HG03095 (cell line): ENCODE measurements around the gene KRT7.
"Not testable (repeated sequence)": the region's sequence is repeated elsewhere in the genome, so short reads cannot be mapped to it uniquely, and the experiment has no call there.

ENCODE experiments used
- ATAC-seq: cut with Tn5 transposase; IDR thresholded peaks from one replicate; pipeline ENCODE4 v1.9.1; 2021; ENCODE audit warnings: moderate library complexity; ENCODE audit not compliant: unreplicated experiment

KRT7 gene

DNA sequence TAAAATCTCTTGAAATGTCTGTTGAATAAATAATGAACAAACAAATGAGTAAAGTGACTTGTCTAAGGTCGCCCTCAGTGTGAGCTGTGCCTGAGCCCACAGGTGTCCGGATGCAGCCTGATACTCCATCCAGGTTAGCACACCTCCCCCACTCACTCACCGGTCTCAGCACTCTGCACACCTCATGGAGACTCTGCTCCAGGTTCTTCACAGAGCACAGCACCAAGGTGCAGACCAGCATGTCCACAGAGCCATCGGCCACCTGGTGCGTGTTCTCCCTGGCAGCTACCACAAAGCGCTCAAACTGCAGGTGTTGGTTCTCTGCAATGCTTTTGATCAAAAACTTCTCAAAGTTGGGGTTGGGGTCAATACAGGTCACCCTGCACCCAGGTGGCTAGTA lies 4.1 kb upstream of the KRT7 start:
- no peak for ATAC-seq

DNA sequence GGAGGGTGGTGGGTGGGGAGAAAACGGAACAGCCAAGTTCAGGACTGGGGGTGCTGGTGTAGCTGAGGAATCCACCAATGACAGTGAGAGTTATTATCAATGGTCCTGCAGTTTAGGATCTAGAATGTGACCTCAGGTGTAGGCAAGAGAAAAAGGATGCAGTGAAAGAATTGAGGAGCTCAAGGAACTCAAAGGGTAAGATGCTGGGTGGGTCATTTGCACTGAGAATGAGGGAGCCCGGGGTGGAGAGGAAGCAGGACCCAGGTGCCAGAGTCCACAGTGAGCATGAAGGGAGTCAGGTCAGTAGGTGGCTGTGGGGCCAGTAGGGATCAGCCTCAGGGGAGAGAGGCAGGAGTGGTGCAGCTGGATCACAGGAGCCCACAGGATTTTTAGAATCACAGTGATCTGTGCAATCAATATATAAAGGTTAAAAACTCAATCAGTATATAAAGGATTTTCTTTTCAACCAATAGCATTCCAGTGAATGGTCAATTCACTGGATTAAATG lies 3.2 kb upstream of the KRT7 start:
- no peak for ATAC-seq

DNA sequence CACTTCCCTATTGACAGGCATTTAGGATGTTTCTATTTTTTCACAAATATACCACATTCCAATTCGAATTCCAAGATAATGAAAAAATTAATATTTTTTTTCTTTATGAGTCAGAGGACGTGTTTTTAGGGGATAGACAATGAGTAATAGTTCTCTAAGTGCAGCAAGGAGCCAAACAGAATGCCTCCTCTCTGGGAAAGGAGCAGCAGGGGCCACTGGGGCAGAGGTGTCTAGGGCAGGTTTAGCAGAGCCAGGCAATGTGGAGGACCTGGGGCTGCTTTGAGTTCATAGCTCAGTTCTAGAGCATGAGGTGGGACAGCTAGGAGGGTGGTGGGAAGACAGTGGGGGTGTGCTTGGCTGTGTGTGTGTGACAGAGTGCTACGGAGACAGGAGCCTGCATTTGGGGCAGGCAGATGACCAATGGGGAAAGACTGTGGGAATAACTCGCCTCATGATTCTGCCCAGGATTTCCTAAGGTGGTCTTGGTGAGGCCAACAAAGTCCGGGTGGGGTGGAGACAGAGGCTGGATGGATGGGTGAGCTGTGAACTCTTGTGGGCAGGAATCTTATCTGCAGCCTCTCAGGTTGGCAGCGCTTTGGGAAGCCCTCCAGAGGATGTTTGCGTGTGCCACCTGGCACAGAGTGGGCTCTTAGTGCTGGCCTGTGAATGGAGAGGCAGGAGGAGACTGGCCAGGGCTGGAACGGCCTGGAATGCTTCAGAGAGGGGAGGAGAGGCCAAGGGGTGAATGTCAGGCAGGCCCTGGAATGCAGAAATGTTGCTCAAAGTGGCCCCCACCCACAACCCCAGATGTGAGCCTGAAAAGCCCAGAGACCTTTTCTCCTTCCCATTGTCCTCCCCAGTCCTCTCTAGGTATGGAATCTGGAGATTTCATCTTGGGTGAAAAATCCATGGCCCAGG lies 2.4 kb upstream of the KRT7 start:
- ATAC-seq: no peak

DNA sequence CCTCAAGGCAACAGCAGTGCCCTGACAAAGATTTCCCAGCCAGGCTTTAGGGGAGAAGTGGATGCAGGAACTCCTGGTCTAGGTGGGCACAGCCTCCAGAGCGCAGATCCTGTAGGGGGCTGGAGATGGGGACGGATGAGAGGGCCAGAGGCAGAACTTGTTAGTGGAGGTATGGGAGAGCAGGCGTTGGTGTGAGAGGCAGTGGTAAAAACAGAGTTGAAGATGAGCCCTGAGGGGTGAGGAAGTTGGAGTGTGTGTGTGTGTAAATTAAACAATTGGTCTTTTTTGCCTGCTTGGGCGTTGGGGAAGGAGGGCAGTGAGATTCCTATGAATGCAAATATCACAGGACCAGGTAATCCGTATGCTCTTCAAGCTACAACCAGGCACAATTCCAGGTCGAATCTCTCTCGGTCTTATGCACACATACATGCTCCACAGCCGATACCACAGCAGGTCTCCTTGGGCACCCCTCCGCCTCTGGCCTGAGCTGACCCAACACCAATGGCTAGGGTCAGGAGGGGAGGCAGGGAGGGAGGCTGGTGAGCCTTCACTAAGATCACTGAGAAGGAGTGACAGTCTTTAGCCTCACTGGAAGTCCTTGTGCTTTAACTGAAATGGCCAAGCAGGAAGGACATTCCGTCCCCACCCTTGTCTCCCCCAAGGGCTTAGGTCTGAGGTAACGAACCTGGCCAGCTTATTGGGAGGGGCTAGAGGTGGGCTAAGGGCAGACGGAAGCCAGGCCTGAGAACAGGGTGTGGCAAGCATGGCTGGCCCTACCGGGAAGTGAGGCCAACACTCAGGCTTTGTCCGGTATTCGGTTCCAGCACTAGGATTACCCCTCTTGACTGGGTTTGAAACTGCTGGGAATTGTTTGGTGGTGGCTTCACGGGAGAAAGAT lies 1.5 kb upstream of the KRT7 start:
- ATAC-seq: no peak

DNA sequence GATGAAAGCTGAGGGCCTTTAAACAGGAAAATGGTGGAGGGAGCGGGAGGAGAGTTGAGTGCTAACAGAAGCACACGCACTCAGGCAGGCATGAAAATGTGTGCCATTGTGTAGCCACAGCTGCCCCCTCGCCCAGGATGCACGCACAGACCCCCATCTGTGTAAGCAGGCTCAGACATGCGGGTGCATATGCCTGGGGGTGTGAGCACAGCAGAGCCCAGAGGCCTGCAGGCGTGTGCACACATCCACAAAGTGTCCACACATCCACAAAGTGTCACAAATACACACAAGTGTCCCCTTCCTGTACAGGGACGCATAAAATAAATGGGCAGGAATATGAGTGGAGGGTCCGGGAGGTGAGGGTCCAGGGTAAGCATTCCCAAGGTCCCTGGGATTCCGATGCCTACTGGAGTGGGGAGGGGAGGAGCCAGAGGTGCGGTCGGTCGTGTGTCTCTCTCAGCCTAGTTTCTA lies 805 bp upstream of the KRT7 start:
- ATAC-seq: no peak

DNA sequence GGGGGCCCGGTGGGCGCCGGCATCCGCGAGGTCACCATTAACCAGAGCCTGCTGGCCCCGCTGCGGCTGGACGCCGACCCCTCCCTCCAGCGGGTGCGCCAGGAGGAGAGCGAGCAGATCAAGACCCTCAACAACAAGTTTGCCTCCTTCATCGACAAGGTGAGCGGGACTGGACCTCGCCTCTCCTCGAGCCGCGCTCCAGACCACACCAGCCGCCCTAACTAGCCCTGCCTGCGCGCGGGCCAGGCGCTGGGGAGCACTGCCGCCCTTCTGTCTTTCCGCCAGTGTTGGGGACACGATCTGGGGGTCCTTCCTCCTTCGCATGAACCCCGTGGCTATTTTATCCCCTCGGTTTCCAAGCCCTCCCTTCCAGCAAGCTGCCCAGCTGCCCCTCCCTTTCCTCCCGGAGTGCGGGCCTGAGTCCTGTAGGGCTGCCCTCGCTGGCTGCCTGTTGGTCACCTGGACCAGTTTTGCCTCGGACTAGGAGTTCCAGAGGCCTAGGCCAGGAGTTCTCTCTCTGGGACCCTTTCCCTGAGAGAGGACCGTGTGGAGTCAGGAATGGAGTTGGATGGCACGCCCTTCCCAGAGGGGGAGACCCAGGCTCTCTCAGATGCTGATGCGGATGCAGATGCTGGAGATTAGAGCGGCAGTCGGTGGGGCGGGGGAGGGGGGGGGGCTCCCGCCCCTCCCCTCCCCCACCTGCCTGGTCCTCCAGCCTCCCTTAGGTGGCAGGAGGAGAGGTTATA lies 592 bp downstream of the KRT7 start:
- no peak for ATAC-seq

DNA sequence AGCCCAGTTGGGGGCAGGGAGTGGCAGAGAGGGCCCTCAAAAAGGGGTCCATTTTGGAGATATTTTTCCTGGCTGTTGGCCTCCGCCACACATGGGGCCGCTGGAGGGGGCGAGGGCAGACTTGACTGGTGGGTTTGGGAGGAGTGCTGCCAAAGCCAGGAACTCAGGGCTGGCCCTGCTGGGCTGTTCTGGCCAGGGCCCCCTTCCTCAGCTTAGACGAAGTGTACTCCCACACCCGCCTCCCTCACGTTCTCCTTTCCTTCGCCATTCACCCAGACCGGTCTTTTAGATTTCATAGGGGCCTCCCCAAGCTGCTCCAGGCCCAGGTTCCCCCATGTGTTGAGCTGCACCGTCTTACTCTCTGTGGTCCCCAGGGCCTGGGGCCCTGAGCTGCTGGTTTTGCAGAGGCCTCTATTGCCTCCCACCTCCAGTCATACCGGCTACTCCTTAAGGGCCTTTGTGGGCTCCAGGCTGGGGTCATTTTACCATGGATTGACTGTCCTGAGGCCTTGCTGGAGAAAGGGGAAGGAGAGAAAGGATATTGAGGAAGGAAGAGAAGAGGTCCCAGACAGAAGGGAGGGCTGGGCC lies 1.3 kb downstream of the KRT7 start:
- ATAC-seq: no peak

DNA sequence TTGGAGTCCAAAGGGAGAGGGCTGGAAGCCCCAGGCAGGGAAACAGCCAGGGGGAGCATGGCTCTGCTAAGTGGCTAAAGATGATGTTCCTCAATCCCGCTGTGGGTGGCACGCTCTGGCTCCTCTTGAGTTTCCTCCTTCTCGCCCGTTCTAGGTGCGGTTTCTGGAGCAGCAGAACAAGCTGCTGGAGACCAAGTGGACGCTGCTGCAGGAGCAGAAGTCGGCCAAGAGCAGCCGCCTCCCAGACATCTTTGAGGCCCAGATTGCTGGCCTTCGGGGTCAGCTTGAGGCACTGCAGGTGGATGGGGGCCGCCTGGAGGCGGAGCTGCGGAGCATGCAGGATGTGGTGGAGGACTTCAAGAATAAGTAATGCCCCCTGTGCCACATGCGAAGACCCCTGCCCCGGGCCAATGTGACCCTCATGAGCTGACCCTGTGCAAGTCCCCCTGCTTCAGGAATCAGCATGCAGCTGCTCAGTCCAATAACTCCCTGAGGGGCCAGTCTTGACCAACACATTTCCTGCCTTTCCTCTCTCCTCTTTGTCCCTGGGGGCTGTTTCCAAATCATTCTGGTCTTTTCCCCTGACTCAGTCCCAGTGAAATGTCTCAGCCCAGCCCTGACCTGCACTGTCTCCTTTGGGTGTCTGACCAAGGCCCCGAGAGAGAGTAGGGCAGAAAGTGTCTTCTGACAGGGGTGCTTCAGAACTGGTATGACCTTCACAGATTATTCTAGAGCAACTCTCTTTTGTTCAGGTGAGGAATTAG lies 2.1 kb downstream of the KRT7 start:
- no peak for ATAC-seq

DNA sequence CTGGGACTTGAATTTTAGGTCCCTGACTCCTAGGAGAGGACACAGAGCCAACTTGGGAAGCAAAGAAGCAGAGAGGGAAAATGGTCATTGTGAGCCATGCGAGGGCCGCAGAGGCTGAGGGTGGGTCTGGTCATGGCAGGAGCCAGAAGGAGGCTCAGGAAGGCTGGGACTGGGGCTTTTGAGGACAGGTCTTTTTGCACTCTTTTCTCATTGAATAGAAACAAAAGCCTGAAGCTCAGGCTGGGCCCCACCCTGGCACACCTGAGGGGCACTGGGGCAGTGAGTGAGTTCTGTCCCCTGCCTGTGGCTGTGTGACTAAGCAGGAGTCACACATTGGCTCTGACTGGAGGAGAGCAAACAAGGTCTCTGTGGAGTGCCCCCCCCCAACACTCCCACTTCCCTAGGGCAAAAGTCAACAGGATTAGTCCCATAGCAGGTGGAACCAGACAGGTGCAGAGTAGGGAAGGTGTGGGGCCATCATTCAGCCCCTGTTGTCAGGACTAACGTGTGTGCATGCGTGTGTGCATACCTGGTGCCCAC lies 2.8 kb downstream of the KRT7 start:
- ATAC-seq: no peak

DNA sequence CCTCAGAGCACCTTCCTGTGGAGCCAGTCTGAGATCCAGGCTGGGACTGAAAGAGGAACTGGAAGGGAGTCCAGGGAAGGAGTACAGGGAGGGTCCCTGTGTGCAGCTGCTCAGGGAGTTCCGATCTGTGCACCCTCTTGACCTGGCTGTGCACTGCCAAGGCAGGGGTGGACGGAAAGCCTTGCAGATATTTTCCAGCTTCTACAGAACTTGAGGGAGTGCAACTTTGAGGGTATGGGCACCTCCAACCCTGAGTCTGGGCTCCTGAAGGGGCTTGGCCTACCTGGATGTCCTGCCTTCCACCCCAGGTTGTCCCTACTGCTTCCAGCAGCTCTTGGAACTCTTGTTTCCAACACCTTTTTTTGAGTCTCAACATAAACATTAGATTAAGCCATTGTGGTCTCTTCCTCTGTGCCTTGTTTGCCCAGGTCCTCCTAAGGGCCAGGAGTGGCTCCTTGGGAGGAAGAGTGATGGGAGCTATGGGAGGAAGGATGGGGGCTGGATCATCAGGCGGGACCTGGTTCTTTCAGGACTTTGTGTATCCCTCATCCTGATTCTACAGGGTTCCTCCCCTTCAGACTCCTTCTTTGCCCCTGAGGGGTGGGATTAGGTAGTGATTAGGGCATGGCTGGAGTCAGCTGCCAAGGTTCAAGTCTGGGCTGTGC lies 3.5 kb downstream of the KRT7 start:
- no peak for ATAC-seq

DNA sequence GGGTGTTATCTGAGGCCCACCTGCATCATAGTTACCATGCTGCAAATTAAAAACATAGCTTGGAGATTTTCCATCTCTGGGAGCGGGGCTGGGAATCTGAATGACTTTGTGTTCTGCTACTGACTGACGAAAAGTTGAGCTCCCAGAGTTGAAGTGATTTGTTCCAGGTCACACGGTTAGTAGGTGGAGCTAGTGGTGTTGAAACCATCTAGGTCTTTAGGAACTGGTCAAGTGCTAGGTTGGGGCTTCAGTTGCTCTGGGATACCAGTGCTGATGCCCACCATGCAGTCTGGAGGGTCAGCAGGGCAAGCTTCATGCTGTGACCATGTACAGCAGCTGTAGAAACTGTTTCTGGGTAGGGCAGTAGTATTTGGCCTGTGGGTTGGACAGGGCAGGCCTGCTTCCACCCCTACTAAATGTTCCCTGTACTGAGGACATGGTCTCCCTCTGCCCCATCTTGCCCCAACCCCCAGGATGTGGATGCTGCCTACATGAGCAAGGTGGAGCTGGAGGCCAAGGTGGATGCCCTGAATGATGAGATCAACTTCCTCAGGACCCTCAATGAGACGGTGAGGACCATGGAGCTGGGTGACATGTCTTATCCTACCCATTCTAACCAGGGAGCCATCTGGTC lies 5.3 kb downstream of the KRT7 start:
- ATAC-seq: no peak

DNA sequence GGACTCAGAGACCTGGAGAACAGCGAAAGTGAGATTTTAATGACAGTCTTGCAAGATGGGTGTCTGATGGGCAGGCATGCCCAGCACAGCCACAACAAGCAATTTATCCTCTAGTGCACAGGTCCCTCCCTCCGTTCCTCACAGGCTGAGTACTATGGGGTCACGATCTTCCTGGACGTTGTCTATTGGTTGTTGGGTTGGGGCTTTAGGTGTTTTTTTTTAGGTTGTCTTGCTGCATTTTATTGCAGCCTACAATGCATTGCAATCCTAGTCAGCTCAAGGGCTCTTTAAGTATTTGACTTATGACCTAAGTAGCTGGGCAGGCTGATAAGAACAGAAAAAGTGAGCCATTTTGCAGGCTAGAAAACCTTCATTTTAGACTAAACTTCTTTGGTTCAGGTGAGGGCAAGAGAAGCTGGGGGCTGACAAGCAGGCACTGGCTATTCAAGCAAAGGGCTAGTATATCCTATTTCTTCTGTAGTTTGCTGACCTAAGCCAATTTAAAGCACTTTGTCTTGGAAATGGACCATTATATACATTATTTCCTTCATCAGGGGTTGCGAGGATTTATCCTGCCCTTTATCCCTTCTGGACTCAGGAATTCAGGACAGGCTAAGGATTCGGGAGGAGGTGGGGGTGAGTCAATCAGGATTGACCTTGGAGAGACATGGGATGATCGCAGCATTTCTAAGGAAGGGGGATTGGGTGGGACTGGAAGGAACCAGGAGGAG lies 6.0 kb downstream of the KRT7 start:
- ATAC-seq: no peak

DNA sequence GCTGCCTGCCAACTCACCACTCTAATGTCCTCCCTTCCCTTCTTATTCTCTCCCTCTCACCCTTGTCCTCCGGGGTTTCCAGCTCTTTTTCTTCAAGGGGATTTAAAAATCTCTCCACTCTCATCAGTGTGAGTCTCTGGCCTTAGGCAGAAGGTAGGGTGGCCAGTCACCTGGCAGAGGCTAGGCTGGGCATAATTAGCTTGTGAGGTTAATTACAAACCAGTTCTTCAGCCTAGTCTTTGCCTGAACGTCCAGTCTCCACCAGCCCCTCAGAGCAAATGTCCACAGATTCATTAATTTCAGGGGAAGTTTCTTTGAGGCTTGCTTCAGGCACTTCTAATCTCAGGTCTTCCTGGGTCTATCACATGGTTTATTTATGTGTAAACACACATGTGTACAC lies 6.7 kb downstream of the KRT7 start:
- no peak for ATAC-seq

DNA sequence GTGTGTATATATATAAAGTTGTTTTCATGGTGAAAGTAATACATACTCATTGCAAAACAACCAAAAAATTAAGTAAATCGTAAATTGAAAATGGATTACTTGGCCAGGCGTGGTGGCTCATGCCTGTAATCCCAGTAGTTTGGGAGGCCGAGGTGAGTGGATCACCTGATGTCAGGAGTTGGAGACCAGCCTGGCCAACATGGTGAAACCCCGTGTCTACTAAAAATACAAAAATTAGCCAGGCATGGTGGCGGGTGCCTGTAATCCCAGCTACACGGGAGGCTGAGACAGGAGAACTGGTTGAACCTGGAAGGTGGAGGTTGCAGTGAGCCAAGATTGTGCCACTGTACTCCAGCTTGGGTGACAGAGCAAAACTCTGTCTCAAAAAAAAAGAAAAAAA lies 7.2 kb downstream of the KRT7 start:
- not testable (repeated sequence) for ATAC-seq

DNA sequence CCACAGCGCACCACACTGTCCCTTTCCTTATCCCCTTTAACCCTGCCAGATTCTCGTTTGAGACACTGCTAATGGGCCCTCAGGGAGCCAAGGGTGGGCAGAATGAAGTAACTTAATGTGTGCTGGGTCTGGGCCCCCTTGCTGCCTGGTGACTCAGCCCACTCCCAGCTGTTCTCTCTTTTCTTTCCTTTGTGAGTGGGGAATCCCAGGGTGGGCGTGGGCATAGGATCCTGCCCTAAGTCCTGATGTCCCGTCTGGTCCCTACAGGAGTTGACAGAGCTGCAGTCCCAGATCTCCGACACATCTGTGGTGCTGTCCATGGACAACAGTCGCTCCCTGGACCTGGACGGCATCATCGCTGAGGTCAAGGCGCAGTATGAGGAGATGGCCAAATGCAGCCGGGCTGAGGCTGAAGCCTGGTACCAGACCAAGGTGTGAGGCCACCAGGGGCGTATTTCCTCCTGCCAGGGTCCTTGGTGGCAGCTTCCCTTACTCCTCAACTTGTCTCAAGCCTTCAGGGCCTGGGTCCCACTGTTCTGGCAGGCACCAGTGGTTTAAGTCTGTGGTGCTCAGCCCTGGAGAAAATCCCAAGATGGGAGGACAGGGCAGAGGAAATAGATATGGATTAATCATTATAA lies 8.3 kb downstream of the KRT7 start:
- ATAC-seq: no peak

DNA sequence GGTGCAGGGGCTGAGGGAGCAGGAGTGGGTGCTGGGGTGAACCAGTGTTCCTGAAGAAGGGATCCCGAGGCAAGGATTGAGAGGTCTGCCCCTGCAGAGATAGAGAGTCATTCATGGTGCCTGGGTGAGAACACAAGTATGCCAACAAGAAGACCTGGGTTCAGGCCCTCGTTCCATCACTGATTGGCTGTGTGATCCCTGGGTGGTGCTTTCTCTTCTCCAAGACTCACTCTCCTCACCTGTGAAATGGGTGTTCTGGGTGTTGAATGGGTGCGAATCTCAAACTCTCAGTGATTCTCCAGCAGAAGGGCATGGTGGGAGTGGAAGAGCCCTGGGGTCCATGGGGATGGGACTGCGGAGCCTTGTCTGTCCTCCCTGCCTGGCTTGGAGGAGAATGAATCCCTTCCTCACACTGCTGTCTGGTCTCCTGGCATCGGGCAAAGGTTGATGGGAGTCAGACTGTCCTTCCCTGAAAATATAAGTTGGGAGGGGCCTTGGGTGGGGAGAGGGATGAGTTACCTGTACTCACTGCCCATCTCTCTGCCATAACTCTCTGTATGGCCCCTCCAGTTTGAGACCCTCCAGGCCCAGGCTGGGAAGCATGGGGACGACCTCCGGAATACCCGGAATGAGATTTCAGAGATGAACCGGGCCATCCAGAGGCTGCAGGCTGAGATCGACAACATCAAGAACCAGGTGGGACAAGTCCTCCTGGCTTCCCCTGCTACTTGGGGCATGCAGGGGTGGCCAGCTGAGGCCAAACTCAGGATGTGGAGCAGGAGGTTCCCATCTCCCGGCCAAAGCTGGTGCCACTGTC lies 9.6 kb downstream of the KRT7 start:
- no peak for ATAC-seq
